Cardiac septum (tissue), 1 donor: ENCODE measurements around the gene HOXA3. TPM values are rescaled to one million over a fixed set of nuclear protein-coding genes. Genes with fewer than 3 reads are reported as not detected.
A peak's percentile ranks its signal among the peaks of the same experiment; 100 is the strongest.

Experiments
- DNase-seq: peaks from one replicate; pipeline ENCODE4 v3.0.0-alpha.2; 2020; ENCODE audit warnings: low spot score
- intact Hi-C: fragments of 100-400 bp; cut with DNase I; formaldehyde crosslinking; loops from one replicate; pipeline ENCODE4 v1.14.0; 2022
- total RNA-seq: library from RNA; stranded (reverse); fragmentation: NEBNext Ultra II Directional; extraction: Animal tissue kit (Norgen Biotek cat#: 25700); gene quantifications from one replicate; pipeline ENCODE4 v1.2.1, GENCODE V29; 2021
- donor health status: DM: no; HTN: no; CAD: no.

The HOXA3 gene
- total RNA-seq, 1 donor from 2014 or later = 0.40 TPM

DNA sequence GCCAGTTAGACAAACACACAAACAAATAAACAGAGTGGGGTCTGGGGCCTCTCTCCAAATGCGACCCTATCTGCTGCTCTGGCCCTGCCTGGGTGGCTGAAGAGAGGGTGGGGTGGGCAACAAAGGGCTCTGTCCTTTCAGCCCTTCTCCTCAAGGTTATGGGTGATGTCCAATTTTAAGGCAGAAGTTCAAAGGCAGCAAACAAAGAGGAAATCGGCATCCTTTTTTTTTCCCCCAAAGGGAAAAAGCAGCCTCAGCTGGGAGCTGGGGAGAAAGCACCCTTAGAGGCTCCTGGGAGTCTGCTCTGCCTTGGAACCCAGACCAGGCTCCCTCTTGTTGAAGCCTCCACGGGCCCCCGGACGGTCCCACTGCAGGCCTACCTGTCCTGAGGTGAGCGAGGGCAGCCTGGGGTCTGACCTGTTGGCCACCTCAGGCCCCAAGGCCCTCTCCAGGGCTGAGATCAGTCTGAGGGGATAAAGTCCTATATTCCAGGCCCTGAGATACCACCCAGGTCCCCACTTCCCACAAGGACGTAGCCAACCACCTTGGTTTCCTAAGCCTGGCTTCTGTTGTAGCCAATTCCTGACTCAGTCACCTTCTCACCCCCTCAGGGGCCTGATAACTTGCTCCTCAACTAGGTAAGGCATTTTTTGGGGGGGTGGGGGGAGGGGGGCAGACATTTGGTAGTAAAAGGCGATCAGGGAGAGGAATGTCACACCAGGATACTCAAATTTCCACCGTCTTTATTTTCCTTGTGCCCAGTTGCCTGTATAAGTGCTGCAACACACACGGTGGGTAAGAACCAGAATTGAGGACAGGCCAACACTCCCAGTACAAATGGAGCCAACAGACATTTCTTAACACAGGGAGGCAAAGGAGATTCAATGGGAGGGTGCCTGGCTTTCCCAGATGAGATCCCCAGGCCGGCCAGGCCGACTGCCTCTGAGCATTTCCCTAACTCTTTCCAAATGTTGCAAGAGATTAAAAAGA is 28.3 kb upstream of the HOXA3 start:
- intact Hi-C loops = no loop called here
- DNase-seq = peak; percentile 62

DNA sequence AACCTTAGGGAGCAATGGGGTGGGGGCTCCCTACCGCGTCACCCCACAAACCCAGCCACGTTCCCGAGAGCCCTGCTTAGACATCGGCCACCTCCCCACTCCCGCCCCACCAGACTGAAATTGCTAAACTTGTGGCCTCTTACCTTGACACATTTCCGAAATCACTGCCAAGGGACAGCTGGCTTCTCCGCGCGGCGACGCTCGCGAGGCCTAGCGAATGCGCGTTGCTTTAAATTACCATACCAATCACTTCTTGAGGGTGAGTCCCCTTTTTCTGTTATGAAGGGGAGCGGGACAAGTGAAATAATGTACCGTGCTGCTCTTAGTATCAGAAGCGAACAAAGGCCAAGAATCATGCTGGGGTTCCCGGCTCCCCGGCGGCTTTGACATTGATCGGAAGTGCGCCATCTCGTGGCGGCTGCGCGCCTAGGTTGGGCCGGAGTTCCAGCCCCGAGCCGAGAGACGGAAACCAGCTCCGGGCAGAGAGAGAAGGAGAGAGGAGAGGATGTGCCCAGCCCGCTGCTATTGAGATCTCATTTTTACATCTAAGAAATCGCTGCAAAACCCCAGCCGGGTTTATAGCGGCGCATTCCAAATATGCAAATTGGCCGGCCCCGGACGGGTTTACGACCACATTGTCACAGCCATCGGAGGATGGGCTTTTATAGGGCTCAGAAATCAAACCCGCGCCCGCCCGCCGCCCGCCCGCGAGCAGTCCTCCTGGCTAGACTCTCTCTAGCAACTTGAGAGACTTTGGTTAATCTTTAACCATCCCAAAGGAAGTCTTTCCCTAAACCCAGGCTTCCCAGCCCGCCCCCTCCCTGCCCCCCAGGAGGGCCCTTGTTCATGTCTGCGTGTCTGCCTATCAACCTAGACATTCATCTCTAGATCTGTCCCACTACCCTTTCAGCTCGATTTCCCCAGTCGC is 27.4 kb upstream of the HOXA3 start:
- intact Hi-C loops = no loop called here
- DNase-seq = peak; percentile 75

DNA sequence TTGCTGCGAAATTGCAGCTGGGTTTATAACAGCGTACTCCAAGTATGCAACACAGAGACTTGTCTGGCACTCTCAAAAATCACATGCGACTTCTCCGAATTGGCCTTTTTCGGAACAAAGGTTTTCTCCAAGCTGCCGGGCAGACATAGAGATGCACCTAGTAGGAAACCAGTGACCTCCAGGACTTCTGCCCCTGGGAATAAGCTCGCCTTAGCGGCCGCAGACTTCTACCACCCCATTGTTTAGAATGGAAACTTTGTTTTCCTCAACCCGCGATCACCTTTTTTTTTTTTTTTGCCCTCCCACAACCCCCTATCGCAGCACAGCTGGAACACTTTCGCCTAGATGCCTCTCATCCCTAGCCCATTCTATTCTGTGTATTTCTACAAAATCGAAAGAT is 26.6 kb upstream of the HOXA3 start:
- intact Hi-C loops = no loop called here
- DNase-seq = no peak

DNA sequence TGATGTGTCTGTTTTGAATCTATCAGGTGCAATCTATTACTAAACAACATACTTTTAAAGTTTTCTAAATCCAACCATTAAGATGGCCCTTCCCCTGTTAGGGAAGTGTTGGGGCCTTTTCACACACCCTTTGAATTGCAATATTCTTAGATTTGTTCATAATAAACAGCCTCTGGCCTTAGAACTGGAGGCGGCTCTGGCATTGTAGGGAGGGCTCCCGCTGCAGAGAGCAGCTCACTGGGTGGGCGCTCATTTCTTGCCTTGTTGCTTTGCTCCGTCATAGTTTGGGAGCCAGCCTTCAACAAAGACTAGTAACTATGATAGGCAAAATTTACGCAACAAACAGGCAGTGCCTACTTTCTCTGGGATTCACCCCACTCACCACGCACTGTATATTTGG is 26.0 kb upstream of the HOXA3 start:
- no peak for DNase-seq
- intact Hi-C loops = no loop called here

DNA sequence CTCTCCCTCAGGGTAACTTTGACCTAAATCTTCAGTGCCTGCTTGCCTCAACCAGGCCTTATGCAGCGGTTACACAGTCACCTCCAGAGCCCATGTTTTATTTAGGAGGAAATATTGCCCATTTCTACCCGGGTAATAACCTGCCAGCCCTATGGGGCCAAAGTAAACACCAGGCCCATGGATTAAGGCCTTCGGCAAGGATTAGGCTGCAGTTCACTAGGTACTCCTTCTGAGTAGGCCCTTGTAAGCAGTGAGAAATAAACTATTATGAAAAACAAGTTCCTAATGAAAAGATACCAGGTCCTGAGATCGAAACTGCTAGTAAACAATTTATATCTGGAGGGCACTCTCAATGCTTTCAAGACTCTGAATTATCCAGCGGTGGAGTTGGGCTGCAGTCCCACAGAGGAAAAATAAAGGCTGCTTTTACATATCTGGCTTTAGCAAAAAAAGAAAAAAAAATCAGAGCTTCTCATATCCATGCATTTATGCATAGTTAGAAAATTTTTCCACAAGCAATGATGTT is 25.5 kb upstream of the HOXA3 start:
- DNase-seq = no peak
- intact Hi-C loops = no loop called here

DNA sequence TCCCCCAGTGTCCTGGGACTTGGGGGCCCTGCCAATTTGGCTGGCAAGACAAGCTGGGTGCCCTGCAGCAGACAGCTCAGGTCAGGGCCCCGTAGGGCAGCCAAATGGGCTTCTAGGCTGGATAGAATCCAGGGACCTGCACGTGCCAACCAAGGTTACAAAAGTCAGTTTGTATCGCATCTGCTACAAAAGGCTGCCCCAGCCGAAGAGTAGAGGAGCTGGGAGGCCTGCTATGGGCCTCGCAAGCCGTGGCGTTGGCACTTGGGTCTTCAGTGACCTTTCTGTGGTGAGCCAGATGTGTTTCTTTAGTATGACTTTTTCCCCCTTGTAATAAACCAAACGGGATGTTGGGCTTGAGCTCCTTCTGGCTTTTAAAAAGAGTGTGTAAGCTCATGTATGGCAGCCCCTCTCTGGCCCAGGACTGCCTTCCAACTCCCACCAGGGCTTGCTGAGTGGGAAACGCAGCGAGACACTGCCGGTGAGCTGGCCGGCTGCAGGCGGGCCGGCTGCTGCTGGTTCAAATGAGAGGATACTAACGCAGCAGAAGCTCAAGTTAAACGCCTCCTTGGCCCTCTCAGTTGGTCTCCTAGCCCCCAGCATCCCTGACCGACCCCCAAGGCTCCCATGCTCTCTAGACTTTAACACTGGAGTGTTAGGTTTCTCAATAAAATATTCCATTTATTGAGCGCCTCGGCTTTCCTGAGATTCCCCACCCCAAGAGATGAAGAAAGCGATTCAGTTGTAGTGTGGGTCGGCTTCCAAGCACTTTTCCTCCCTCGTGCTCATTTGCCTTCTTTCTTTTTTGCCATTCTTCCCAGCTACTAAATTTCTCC is 24.8 kb upstream of the HOXA3 start:
- peak; percentile 62 for DNase-seq
- intact Hi-C loops = no loop called here

DNA sequence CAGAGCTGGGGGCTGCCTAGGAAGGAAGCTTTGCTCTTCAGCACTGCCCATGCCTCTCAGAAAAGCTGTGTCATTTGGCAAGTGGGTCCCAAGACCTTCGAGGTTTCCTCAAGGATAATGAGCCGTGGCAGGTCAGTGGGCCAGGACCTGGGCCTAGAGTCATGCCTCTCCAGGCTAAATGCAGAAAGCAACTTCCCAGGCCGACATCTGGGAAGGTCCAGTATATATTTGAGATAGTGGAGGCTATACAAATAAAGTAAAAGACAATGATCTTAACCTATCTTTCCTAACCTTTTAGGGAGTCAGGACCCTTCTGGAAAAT is 24.1 kb upstream of the HOXA3 start:
- intact Hi-C loops = no loop called here
- DNase-seq = peak; percentile 63

DNA sequence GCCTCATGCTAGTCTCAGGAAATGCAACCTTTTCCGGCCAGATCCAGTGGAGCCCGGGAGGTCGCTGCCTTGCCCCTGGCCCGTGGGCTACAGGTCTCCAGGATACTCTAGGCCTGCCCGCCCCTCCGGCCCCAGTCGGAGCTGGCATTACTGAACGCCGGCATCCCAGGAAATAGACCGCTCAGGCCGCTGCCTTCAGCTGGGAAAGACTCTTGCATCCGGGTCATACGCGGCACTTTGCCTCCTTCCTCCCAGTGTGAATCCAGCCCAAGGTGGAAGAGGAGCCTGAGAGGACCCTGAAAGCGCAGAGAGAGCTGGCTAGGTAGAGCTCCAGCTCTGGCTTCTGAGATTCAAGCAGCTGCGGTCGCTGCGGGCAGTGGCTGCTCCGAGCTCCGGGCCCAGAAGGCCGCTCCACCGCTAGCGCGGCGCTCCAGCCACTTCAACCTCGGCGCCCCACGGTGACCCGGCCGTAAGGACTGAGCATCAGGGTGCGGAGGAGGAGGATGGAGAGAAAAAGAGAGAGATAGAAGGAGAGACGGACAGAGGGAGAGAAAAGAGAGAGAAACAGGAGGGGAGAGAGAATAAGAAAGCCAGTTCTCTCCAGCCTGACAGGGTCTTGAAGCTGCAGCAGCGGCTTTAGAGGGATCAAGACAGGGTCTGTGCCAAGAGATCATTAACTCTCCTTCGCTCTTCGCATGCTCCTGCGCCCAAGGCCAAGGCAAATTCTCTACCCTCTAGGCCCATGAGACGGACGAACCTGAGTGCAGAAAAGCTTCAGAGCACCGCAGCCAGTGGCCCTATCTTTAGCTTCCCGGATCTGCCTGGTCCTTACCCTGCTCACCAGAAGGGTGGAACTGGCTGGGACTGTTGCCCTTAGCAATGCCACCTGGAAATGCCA is 23.5 kb upstream of the HOXA3 start:
- peak; percentile 63 for DNase-seq

DNA sequence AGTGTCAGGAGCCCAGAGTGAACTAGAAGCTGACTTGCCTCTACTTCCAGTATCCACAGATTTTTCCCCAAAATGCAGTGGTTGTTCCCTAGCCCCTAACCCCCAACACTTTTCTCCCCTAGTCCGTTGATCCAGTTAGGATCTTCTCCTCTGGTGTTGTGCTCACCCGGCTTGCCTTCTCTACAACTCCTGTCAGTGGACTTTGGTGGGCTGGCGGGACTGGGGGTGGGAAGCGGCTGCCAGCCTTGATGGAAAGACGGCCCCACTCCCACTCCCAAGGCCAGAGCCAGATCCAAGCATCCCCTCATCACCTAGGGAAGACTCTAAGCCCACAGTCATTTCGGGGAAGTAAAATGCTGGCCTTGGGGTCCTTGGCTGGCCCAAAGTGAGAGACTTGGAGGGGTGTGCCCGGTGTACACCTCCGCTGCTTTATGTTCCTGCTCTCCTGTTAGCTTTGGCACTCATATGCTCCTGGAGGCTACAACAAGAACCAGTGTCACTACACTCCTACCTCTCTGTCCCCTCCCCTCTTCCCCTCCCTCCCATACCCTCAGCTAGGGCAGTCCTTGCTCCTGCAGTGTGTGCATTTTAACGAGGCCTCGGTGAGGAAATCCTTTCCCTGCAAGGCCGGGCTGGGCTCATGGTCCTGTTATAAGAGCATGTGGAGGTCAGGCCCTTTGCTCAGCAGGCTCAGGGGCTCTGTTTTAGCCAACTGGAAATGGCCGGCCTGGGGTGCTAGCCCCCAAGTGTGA is 22.7 kb upstream of the HOXA3 start:
- peak; percentile 44 for DNase-seq
- intact Hi-C loops = no loop called here

More for the DNA sequence above, 23.5 kb upstream of the HOXA3 start:
- intact Hi-C loops = no loop called here

DNA sequence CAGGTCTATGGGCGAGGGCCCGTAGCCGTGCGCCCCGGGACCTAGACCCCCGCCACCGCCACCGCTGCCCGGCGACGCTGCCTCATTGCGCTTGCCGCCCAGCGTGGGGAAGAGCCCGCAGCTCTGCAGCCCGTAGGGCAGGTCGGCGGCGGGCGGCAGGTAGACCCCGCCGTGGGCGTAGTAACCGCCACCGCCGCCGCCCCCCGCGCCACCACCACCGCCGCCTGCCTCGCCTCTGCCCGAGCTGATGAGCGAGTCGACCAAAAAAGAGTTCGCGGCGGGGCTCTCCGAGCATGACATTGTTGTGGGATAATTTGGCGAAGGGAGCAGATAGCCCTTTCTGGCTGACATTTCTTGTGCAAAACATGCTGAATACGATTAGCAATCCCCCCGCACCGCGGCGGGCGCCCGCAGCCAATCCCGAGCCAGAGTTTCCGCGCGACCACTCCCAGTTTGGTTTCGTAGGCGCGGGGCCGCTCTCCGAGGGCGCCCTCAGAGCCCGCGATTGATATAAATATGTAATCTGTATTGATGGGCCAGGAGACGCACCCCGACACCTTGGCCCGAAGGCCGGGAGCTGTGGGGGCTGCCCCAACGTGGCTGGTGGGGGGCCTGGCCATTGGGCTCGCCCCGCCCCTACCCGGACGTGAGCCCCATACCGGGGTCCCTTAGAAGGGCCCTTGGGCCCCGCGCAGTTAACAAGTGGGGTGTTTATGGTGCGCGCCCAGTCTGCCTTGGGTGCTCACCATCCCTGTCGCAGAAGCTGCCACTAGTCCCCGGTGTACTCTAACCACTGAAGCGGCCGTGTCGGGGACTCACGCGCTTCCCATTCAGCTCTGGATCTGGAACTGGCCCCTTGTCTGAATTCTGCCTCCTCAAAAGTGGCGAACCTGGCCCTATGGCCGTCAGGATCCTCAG is 21.8 kb upstream of the HOXA3 start, which contains the start of gene HOXA10:
TSS of gene HOXA10 (minus strand) at position 365 of the 918 bp plus-strand sequence. CDS start at position 351, 14 bp downstream.
- intact Hi-C loops = no loop called here
- DNase-seq = peak; percentile 47

DNA sequence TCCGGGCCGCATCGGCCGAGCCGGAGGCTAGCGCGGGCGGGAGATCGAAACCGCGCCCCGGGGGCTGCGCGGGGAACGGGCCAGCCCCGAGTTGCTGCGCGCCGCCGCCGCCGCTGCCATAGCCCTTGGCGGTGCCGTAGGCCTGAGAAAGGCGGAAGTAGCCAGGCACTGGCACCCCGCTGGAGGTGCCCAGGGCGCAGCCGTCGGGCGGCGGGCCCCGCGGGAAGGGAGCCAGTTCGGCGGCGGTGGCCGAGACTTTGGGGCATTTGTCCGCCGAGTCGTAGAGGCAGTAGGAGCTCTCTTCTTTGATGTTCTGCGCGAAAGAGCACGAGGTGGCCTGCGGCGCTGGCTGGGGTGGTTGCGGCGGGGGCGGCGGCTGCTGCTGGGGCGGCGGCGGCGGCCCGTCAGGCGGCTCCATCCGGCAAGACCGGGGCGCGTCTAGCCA is 21.1 kb upstream of the HOXA3 start:
- peak; percentile 76 for DNase-seq
- intact Hi-C loops = no loop called here

DNA sequence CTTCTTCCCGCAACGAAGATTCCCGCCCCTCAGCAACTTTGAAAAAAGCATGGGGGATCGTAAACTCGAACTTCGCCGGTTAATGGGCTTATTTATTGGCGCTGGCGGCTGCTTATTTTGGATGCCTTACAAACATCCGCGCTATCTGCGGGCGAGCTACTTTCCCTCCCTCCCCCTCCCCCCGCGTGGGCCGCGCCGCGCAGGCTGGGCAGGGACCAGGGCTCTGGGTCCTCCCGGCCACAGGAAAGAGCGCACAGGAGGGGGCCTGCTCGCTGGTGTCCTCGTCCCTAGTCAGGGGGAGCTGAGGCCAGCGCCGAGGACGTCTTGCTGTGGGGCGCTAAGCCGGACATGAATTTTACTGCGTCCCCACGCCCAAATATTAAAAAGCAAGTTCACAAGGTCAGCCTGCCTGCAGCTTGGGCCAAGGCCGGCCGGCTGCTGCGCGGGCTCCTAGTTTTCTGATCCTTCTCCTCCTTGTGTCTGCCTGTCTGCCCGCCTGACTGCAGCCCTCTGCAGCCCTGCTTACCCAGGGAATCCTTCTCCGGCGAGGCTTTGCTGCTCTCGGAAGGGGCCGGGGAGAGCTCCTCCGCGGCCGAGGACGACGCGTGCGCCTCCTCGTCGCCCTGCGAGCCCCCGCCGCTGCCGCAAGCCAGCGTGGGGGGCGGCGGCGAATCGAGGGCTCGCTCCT is 20.6 kb upstream of the HOXA3 start:
- DNase-seq = peak; percentile 44
- intact Hi-C loops = no loop called here

DNA sequence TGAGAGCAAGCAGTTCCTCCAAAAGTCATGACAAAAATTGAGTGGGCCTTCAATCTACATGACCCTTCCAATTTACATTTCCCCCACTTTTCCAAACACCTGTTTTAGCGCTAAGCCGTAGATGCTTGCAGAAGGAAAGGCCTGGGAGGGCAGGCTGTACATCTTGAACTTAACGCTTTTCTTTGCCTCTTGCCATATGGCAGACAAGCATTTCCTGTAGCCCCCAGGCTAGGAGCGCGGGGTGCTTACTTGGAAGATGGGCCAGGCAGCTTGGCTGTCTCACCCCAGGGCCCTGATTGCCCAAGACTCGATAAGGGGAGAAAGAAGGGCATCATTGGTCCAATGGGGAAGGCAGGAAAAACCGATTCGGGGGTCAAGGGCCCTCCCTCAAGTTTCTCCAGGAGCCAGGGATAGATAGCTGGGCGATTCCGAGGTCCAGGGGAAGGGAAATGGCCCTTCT is 20.0 kb upstream of the HOXA3 start:
- DNase-seq = no peak
- intact Hi-C loops = no loop called here

DNA sequence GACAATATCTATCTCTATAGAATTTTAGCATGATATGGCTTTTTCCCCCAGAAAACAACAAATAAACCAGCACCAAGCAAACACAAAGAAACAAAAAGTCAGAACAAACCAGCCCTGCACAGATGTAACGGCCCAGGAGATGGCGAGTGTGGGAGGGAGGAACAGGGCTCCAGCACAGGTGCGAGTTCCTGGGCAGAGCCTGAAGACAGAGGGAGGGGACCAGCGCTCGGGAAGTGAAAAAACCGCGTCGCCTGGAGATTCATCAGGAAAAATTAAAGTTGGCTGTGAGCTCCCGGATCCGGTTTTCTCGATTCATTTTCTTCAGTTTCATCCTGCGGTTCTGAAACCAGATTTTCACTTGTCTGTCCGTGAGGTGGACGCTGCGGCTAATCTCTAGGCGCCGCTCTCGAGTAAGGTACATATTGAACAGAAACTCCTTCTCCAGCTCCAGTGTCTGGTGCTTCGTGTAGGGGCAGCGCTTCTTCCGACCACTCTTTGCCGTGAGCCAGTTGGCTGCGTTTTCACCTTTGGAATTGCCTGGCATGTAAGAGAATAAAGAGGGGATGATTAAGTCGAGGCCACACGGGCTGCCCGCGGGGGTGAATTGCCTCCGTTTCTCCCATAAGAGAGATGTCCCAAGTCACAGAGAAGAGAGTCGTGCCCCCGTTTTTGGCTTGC is 19.4 kb upstream of the HOXA3 start:
- intact Hi-C loops = no loop called here
- DNase-seq = peak; percentile 51

DNA sequence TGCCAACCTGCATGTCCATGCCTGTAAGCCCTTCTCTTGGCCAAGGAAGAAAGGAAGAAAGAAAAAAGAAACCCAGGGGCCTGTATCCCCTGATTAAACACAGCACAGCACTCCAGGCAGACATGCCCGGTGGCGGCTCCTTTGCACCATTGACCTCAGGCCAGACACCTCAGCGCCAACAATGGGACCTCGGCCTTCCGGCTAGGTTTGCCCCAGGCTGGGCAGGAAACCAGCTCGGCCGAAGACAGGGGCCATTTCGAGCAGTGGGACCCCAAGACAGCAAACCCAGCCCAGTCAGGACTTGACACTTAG is 18.9 kb upstream of the HOXA3 start:
- intact Hi-C loops = no loop called here
- DNase-seq = peak; percentile 33
